H1 (cell line): Measurements from ENCODE around the gene C16orf90.

Experiments used
- CTCF ChIP-seq, 3 experiments: IDR thresholded peaks; 1 replicate in 2 of 3; 2 replicates in 1 of 3; pipeline versions ENCODE4 v1.5.1 to v1.6.1; 2011; ENCODE audit warnings: low read length in 3 of 3, mild to moderate bottlenecking in 3 of 3, inconsistent platforms in 2 of 3, low read depth in 1 of 3, moderate library complexity in 1 of 3; ENCODE audit not compliant: insufficient read depth in 1 of 3; ENCODE audit errors: control extremely low read depth in 1 of 3
- EZH2 ChIP-seq: fragments of 200-600 bp; sonication (generic); IDR thresholded peaks from 2 replicates; pipeline ENCODE4 v1.7.1; 2012; ENCODE audit warnings: low read depth, mild to moderate bottlenecking, moderate library complexity, low read length, inconsistent platforms; ENCODE audit not compliant: severe bottlenecking
- POLR2A ChIP-seq, 2 experiments: IDR thresholded peaks; 1 replicate in 1 of 2; 2 replicates in 1 of 2; pipeline ENCODE4 v1.6.1; 2011; ENCODE audit warnings: low read depth in 2 of 2, low read length in 2 of 2, mild to moderate bottlenecking in 2 of 2; ENCODE audit errors: control extremely low read depth in 1 of 2
- RFX5 ChIP-seq: IDR thresholded peaks from 2 replicates; pipeline ENCODE4 v1.6.1; 2011; ENCODE audit warnings: low read depth, low read length, improper control_type of control experiment, borderline replicate concordance

GRCh38 chr16:3492356-3492755, 2.9 kb downstream of the C16orf90 start:
- TF ChIP-seq EZH2, result no peak
- TF ChIP-seq CTCF (IDR thresholded peaks at IDR 0.05; ENCODE audit: control extremely low read depth in 1 of 3, insufficient read depth in 1 of 3, low read depth in 1 of 3, low read length in 3 of 3), result no peak
- TF ChIP-seq RFX5, result no peak
- TF ChIP-seq POLR2A (IDR thresholded peaks at IDR 0.05; ENCODE audit: control extremely low read depth in 1 of 2, low read depth in 2 of 2, low read length in 2 of 2), result no peak
